Mucosa of descending colon (tissue), 3 donors: ENCODE measurements around the gene FABP2. TPM values are rescaled to one million over a fixed set of nuclear protein-coding genes. Genes with fewer than 3 reads are reported as not detected.

Experiments used
- ATAC-seq: fragments of 200-7000 bp; cut with Tn5 transposase; one replicate; pipeline ENCODE4 v1.9.1; 2020; ENCODE audit warnings: mild to moderate bottlenecking, moderate library complexity
- DNase-seq, 3 donors: peaks; one replicate each; pipeline ENCODE4 v3.0.0-alpha.2; 2020
- H3K36me3 ChIP-seq: fragments of 200-600 bp; one replicate; pipeline ENCODE4 v1.8.0; 2021; ENCODE audit warnings: low read depth, mild to moderate bottlenecking
- H3K4me1 ChIP-seq: fragments of 200-600 bp; one replicate; pipeline ENCODE4 v1.8.0; 2021; ENCODE audit warnings: low read depth, mild to moderate bottlenecking
- H3K4me3 ChIP-seq: fragments of 200-600 bp; one replicate; pipeline ENCODE4 v1.8.0; 2021; ENCODE audit warnings: mild to moderate bottlenecking
- H3K9me3 ChIP-seq: fragments of 200-600 bp; one replicate; pipeline ENCODE4 v1.8.0; 2021; ENCODE audit warnings: mild to moderate bottlenecking
- CTCF ChIP-seq: fragments of 200-600 bp; IDR thresholded peaks from one replicate; pipeline ENCODE4 v1.8.0; 2022; ENCODE audit warnings: antibody characterized with exemption, mild to moderate bottlenecking
- intact Hi-C, 2 donors: fragments of 100-400 bp; cut with DNase I in 1 of 2; cut with micrococcal nuclease in 1 of 2; formaldehyde crosslinking; loops; one replicate each; pipeline versions ENCODE4 v1.11.0 to v1.11.1; 2022; cut with DNase I, micrococcal nuclease
- total RNA-seq, 3 donors: library from RNA; stranded (reverse); fragmentation: NEBNext Ultra II Directional in 2 of 3; extraction: Animal tissue kit (Norgen Biotek cat#: 25700) in 2 of 3; gene quantifications; one replicate each; pipeline versions ENCODE4 v1.2.1 to v1.2.4, GENCODE V29; 2021 to 2023
- donor health status: DM: no; HTN: no; CAD: no; lungs with moderate emphysema.
- donor health status: DM: no; HTN: no; CAD: no.
- donor health status: DM: no; HTN: yes; CAD: no.

The FABP2 gene
- total RNA-seq, 3 donors from 2014 or later: 12.1 to 48.6 (median 39.7) TPM

- DNase-seq (no peak), ATAC-seq (no peak)
- no peak overlapping the region for H3K4me3 ChIP-seq
- no peaks in the 10 kb centered on the region for H3K36me3 ChIP-seq
- TF ChIP-seq CTCF: no peak
- intact Hi-C loops: no loop called here
- peaks cover 5% of the 10 kb centered on the region for H3K4me1 ChIP-seq
- H3K9me3 ChIP-seq: no peaks in the 10 kb centered on the region
Observed at GRCh38 chr4:119303587-119304305, 18.2 kb downstream of the FABP2 start.

GRCh38 chr4:119302073-119302832 lies 19.7 kb downstream of the FABP2 start:
- H3K4me3 ChIP-seq: no peak overlapping the region
- no peak for ATAC-seq
- no peak for DNase-seq
- no peaks in the 10 kb centered on the region for H3K36me3 ChIP-seq
- H3K4me1 ChIP-seq: peaks cover 14% of the 10 kb centered on the region
- TF ChIP-seq CTCF: no peak
- intact Hi-C loops: no loop called here
- H3K9me3 ChIP-seq: no peaks in the 10 kb centered on the region

- H3K4me1 ChIP-seq: peaks cover 14% of the 10 kb centered on the region
- intact Hi-C loops: no loop called here
- ATAC-seq: peak; percentile 98
- no peaks in the 10 kb centered on the region for H3K36me3 ChIP-seq
- H3K9me3 ChIP-seq: no peaks in the 10 kb centered on the region
- H3K4me3 ChIP-seq: peak overlapping the region; percentile 56
- peak; percentile 9 for TF ChIP-seq CTCF
- DNase-seq: peak; percentile 97 to 98 (median 98)
Observed at GRCh38 chr4:119300101-119300978, 21.6 kb downstream of the FABP2 start.

GRCh38 chr4:119299741-119300100 lies 22.2 kb downstream of the FABP2 start:
- Histone ChIP-seq H3K9me3 (no peaks in the 10 kb centered on the region), H3K36me3 (no peaks in the 10 kb centered on the region), H3K4me1 (peaks cover 14% of the 10 kb centered on the region), H3K4me3 (peak overlapping the region; percentile 56)
- no peak for DNase-seq
- TF ChIP-seq CTCF: no peak
- intact Hi-C loops: no loop called here
- peak; percentile 12 for ATAC-seq

GRCh38 chr4:119299260-119299671 lies 22.7 kb downstream of the FABP2 start:
- TF ChIP-seq CTCF: no peak
- no peaks in the 10 kb centered on the region for H3K9me3 ChIP-seq
- H3K36me3 ChIP-seq: no peaks in the 10 kb centered on the region
- ATAC-seq (peak; percentile 35), DNase-seq (peak in 1 of 3 donors; percentile 9)
- H3K4me3 ChIP-seq: peak overlapping the region; percentile 4
- peaks cover 14% of the 10 kb centered on the region for H3K4me1 ChIP-seq
- intact Hi-C loops: no loop called here
